Liver (tissue), 9 donors: ENCODE data around the gene MAST2. TPM values are rescaled to one million over a fixed set of nuclear protein-coding genes. Genes with fewer than 3 reads are reported as not detected.

ENCODE experiments used
- DNase-seq: peaks from one replicate; pipeline ENCODE4 v3.0.0-alpha.2; 2017; ENCODE audit warnings: low spot score
- H3K27ac ChIP-seq, 2 donors: one replicate each; pipeline ENCODE4 v1.7.0; 2013; ENCODE audit warnings: inconsistent platforms in 2 of 2, low read length in 2 of 2, control low read depth in 1 of 2, low read depth in 1 of 2, mild to moderate bottlenecking in 1 of 2
- H3K27me3 ChIP-seq, 4 donors: one replicate each; pipeline versions ENCODE4 v1.6.1 to v1.7.0; 2013; ENCODE audit warnings: low read length in 3 of 4, inconsistent platforms in 1 of 4, mild to moderate bottlenecking in 1 of 4, moderate library complexity in 1 of 4; ENCODE audit not compliant: control insufficient read depth in 4 of 4, insufficient read depth in 4 of 4
- H3K36me3 ChIP-seq, 4 donors: one replicate each; pipeline versions ENCODE4 v1.6.1 to v1.7.0; 2013; ENCODE audit warnings: low read length in 3 of 4, mild to moderate bottlenecking in 3 of 4, low read depth in 1 of 4, moderate library complexity in 1 of 4; ENCODE audit not compliant: control insufficient read depth in 4 of 4, insufficient read depth in 3 of 4
- H3K4me1 ChIP-seq, 4 donors: one replicate each; pipeline versions ENCODE4 v1.6.1 to v1.7.0; 2013; ENCODE audit warnings: low read length in 3 of 4, mild to moderate bottlenecking in 3 of 4, moderate library complexity in 1 of 4; ENCODE audit not compliant: control insufficient read depth in 4 of 4, insufficient read depth in 4 of 4
- H3K4me3 ChIP-seq, 3 donors: one replicate each; pipeline versions ENCODE4 v1.6.1 to v1.7.0; 2013; ENCODE audit warnings: low read length in 3 of 3, control low read depth in 1 of 3, low read depth in 1 of 3, mild to moderate bottlenecking in 1 of 3
- H3K9ac ChIP-seq, 2 donors: one replicate each; pipeline ENCODE4 v1.7.0; 2013; ENCODE audit warnings: low read length in 2 of 2, mild to moderate bottlenecking in 2 of 2, moderate library complexity in 2 of 2, control low read depth in 1 of 2, low read depth in 1 of 2
- H3K9me3 ChIP-seq, 4 donors: one replicate each; pipeline versions ENCODE4 v1.6.1 to v1.7.0; 2013; ENCODE audit warnings: low read length in 3 of 4; ENCODE audit not compliant: control insufficient read depth in 4 of 4
- ATF3 ChIP-seq: IDR thresholded peaks from 2 replicates; pipeline ENCODE4 v1.6.1; 2016; ENCODE audit warnings: antibody characterized with exemption
- CTCF ChIP-seq: fragments of 150-350 bp; IDR thresholded peaks from 2 replicates; pipeline ENCODE4 v1.5.1; 2017; ENCODE audit warnings: improper control_type of control experiment, low read depth, low read length; ENCODE audit not compliant: missing input control
- EGR1 ChIP-seq, 2 donors: IDR thresholded peaks; 2 replicates each; pipeline ENCODE4 v1.6.1; 2016 to 2018; ENCODE audit warnings: antibody characterized with exemption in 2 of 2, low read depth in 2 of 2
- FOXA1 ChIP-seq: IDR thresholded peaks from 2 replicates; pipeline ENCODE4 v1.6.1; 2016; ENCODE audit warnings: antibody characterized with exemption
- FOXA2 ChIP-seq: IDR thresholded peaks from 2 replicates; pipeline ENCODE4 v1.6.1; 2016; ENCODE audit warnings: antibody characterized with exemption
- GABPA ChIP-seq, 2 donors: IDR thresholded peaks in 1 of 2; conservative IDR thresholded peaks in 1 of 2; 2 replicates each; pipeline ENCODE4 v1.6.1; 2016; ENCODE audit warnings: antibody characterized with exemption in 2 of 2, mild to moderate bottlenecking in 1 of 2, moderate library complexity in 1 of 2
- HNF4A ChIP-seq, 2 donors: conservative IDR thresholded peaks; 2 replicates each; pipeline ENCODE4 v1.6.1; 2016; ENCODE audit warnings: antibody characterized with exemption in 2 of 2, mild to moderate bottlenecking in 2 of 2
- HNF4G ChIP-seq: IDR thresholded peaks from 2 replicates; pipeline ENCODE4 v1.6.1; 2016; ENCODE audit warnings: antibody characterized with exemption
- JUND ChIP-seq, 2 donors: IDR thresholded peaks; 2 replicates each; pipeline ENCODE4 v1.6.1; 2016; ENCODE audit warnings: antibody characterized with exemption in 2 of 2
- MAX ChIP-seq: IDR thresholded peaks from 2 replicates; pipeline ENCODE4 v1.6.1; 2016; ENCODE audit warnings: antibody characterized with exemption
- NR2F2 ChIP-seq: IDR thresholded peaks from 2 replicates; pipeline ENCODE4 v1.6.1; 2016; ENCODE audit warnings: antibody characterized with exemption
- RAD21 ChIP-seq, 2 donors: IDR thresholded peaks; 2 replicates each; pipeline ENCODE4 v1.6.1; 2016; ENCODE audit warnings: antibody characterized with exemption in 2 of 2, mild to moderate bottlenecking in 2 of 2
- REST ChIP-seq: IDR thresholded peaks from 2 replicates; pipeline ENCODE4 v1.6.1; 2016; ENCODE audit warnings: antibody characterized with exemption, mild to moderate bottlenecking
- RXRA ChIP-seq, 2 donors: IDR thresholded peaks; 2 replicates each; pipeline ENCODE4 v1.6.1; 2017 to 2018; ENCODE audit warnings: antibody characterized with exemption in 2 of 2, mild to moderate bottlenecking in 1 of 2
- SP1 ChIP-seq: IDR thresholded peaks from 2 replicates; pipeline ENCODE4 v1.6.1; 2018; ENCODE audit warnings: antibody characterized with exemption, mild to moderate bottlenecking
- TAF1 ChIP-seq: conservative IDR thresholded peaks from 2 replicates; pipeline ENCODE4 v1.6.1; 2016; ENCODE audit warnings: antibody characterized with exemption, mild to moderate bottlenecking
- YY1 ChIP-seq: IDR thresholded peaks from 2 replicates; pipeline ENCODE4 v1.6.1; 2016; ENCODE audit warnings: antibody characterized with exemption, mild to moderate bottlenecking
- ZBTB33 ChIP-seq: IDR thresholded peaks from 2 replicates; pipeline ENCODE4 v1.6.1; 2016; ENCODE audit warnings: antibody characterized with exemption
- WGBS: extraction: QIAGEN DNeasy Blood & Tissue Kit; methylation state at CpG from one replicate; pipeline ENCODE4 v1.1.7; 2013; 5-methylcytosine and 5-hydroxymethylcytosine counted together
- polyA plus RNA-seq, 2 donors: library from polyadenylated mRNA; stranded (reverse) in 1 of 2; unstranded in 1 of 2; fragments of 200-250 nt in 1 of 2; fragments of >200 nt in 1 of 2; fragmentation: Nextera tagmentation in 1 of 2; extraction: Ambion mirVana in 1 of 2; gene quantifications; one replicate each; pipeline versions ENCODE4 v1.2.1 to v1.2.3, GENCODE V29; 2013 to 2015
- total RNA-seq, 2 donors: library from RNA; depleted of rRNA; stranded (reverse); fragments of >200 nt; gene quantifications; one replicate each; pipeline ENCODE4 v1.2.3, GENCODE V29; 2014
- donor health status: healthy.
- donor health status: healthy.
- donor health status: healthy.
- donor health status: healthy.
- donor health status: healthy.

MAST2 gene
- total and polyA plus RNA-seq, 4 donors, result 4.8 to 9.6 (median 5.7) TPM

GRCh38 chr1:45979778-45980176 lies 176.4 kb downstream of the MAST2 start (continued):
- no peak for TF ChIP-seq REST
- no peak for TF ChIP-seq JUND (IDR thresholded peaks at IDR 0.05)

GRCh38 chr1:45982359-45982758 lies 178.9 kb downstream of the MAST2 start:
- no peak overlapping the region for H3K4me3 ChIP-seq
- H3K36me3 ChIP-seq, result no peaks in the 10 kb centered on the region
- WGBS, result 88% methylated on average over 2 of the region's 2 CpGs
- no peaks in the 10 kb centered on the region for H3K27me3 ChIP-seq
- H3K9ac ChIP-seq, result no peak overlapping the region
- DNase-seq, result no peak
- TF ChIP-seq ZBTB33 (no peak), GABPA (IDR thresholded peaks at IDR 0.05 in 1 of 2, conservative IDR thresholded peaks at IDR 0.05 in 1 of 2) (no peak), JUND (IDR thresholded peaks at IDR 0.05) (no peak), FOXA2 (no peak), EGR1 (IDR thresholded peaks at IDR 0.05; ENCODE audit: low read depth in 2 of 2) (no peak), FOXA1 (no peak), HNF4A (conservative IDR thresholded peaks at IDR 0.05) (no peak), CTCF (no peak), ATF3 (no peak), MAX (no peak), SP1 (no peak), RXRA (IDR thresholded peaks at IDR 0.05) (no peak), REST (no peak), YY1 (no peak), NR2F2 (no peak), TAF1 (no peak), HNF4G (no peak), RAD21 (IDR thresholded peaks at IDR 0.05) (no peak)
- H3K9me3 ChIP-seq, result peaks cover 0 to 3% (median under 1%) of the 10 kb centered on the region in 4 donors
- peaks cover 0 to 13% (median 10%) of the 10 kb centered on the region in 4 donors for H3K4me1 ChIP-seq
- H3K27ac ChIP-seq, result no peak overlapping the region
